Colonic mucosa (tissue), 4 donors: ENCODE results near the gene CRHBP. TPM values are rescaled to one million over a fixed set of nuclear protein-coding genes. Genes with fewer than 3 reads are reported as not detected.

Experiments
- DNase-seq: peaks from one replicate; pipeline ENCODE4 v3.0.0-alpha.2; 2020
- H3K27ac ChIP-seq: fragments of 200-600 bp; one replicate; pipeline ENCODE4 v1.8.0; 2021
- H3K27me3 ChIP-seq: fragments of 200-600 bp; one replicate; pipeline ENCODE4 v1.8.0; 2021
- H3K36me3 ChIP-seq: fragments of 200-600 bp; one replicate; pipeline ENCODE4 v1.8.0; 2021
- H3K4me1 ChIP-seq: fragments of 200-600 bp; one replicate; pipeline ENCODE4 v1.8.0; 2021; ENCODE audit warnings: mild to moderate bottlenecking
- H3K4me3 ChIP-seq: fragments of 200-600 bp; one replicate; pipeline ENCODE4 v1.8.0; 2021
- H3K9ac ChIP-seq, 2 donors: one replicate each; pipeline ENCODE4 v1.7.0; 2013; ENCODE audit warnings: control low read depth in 2 of 2, low read depth in 2 of 2, low read length in 2 of 2
- H3K9me3 ChIP-seq: fragments of 200-600 bp; one replicate; pipeline ENCODE4 v1.8.0; 2021
- CTCF ChIP-seq: fragments of 200-600 bp; IDR thresholded peaks from one replicate; pipeline ENCODE4 v1.8.0; 2022; ENCODE audit warnings: antibody characterized with exemption, mild to moderate bottlenecking
- intact Hi-C: fragments of 100-400 bp; cut with DNase I; formaldehyde crosslinking; loops from one replicate; pipeline ENCODE4 v1.14.1; 2022
- total RNA-seq, 2 donors: library from RNA; stranded (reverse); fragmentation: NEBNext Ultra II Directional in 1 of 2; extraction: Animal tissue kit (Norgen Biotek cat#: 25700) in 1 of 2; gene quantifications; one replicate each; pipeline ENCODE4 v1.2.1, GENCODE V29; 2021
- donor health status: healthy.
- donor health status: DM: no; HTN: no; CAD: no.
- donor health status: DM: no; HTN: no; CAD: no.

The CRHBP gene
- total RNA-seq, 2 donors from 2014 or later = 0.40 to 0.61 TPM

- no peak overlapping the region for H3K4me3 ChIP-seq
- no peaks in the 10 kb centered on the region for H3K27me3 ChIP-seq
- TF ChIP-seq CTCF = no peak
- no peaks in the 10 kb centered on the region for H3K9me3 ChIP-seq
- no peak overlapping the region for H3K27ac ChIP-seq
- no peaks in the 10 kb centered on the region for H3K36me3 ChIP-seq
- DNase-seq = no peak
- intact Hi-C loops = no loop called here
- no peaks in the 10 kb centered on the region for H3K4me1 ChIP-seq
- no peak overlapping the region for H3K9ac ChIP-seq
Measured at GRCh38 chr5:76947082-76947503, 5.8 kb upstream of the CRHBP start.

- Histone ChIP-seq H3K36me3 (no peaks in the 10 kb centered on the region), H3K4me3 (peak overlapping the region; percentile 3), H3K9me3 (no peaks in the 10 kb centered on the region), H3K27me3 (peaks cover 33% of the 10 kb centered on the region), H3K27ac (no peak overlapping the region), H3K4me1 (no peaks in the 10 kb centered on the region), H3K9ac (no peak overlapping the region)
- intact Hi-C loops = no loop called here
- no peak for DNase-seq
- no peak for TF ChIP-seq CTCF
Measured at GRCh38 chr5:76953551-76954382, 922 bp downstream of the CRHBP start.

- Histone ChIP-seq H3K9ac (no peak overlapping the region), H3K4me3 (peak overlapping the region; percentile 3), H3K27ac (no peak overlapping the region), H3K27me3 (peaks cover 33% of the 10 kb centered on the region), H3K9me3 (no peaks in the 10 kb centered on the region), H3K36me3 (no peaks in the 10 kb centered on the region), H3K4me1 (no peaks in the 10 kb centered on the region)
- intact Hi-C loops = no loop called here
- no peak for TF ChIP-seq CTCF
- DNase-seq = no peak
Measured at GRCh38 chr5:76954383-76954763, 1.5 kb downstream of the CRHBP start.

- Histone ChIP-seq H3K27ac (no peak overlapping the region), H3K4me3 (no peak overlapping the region), H3K4me1 (no peaks in the 10 kb centered on the region), H3K27me3 (peaks cover 33% of the 10 kb centered on the region), H3K36me3 (no peaks in the 10 kb centered on the region), H3K9me3 (no peaks in the 10 kb centered on the region), H3K9ac (no peak overlapping the region)
- intact Hi-C loops = no loop called here
- DNase-seq = no peak
- TF ChIP-seq CTCF = no peak
Measured at GRCh38 chr5:76956033-76956432, 3.2 kb downstream of the CRHBP start.

DNA sequence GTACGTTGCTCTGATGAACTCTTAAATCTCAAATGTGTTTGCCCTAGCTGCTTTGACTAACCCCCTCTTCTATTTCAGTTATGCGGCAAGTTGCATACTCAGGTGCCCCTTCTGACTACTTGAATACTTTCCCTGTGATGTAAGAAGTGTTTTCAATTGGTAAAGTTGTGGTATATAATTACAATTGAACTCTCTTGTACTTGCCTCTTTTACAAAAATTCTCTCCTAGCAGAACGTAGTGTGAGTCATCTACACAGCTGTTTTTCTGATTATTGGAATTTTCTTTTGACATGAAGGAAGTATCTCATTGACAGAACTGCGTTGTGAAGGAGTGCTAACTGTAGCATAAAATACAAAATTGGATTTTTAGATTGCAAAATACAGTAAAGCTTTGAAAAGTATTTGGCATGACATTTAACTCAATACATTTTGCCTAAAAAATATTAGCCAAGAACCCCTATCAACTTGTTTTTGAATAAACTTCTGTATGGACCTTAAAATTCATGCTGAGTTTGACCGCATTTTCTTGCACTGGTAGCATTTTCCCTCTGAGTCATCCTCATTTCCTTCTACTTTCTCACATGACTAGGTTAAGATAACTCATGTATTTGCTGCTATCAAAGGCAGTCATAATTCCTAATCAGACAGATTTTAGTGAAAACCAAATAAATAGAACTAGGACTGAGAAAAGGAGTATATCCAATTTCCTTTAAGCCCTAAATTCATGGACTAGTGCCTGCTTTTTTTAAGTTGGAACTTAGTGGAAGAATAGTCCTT, 6.3 kb downstream of the CRHBP start:
- peaks cover 15% of the 10 kb centered on the region for H3K27me3 ChIP-seq
- no peaks in the 10 kb centered on the region for H3K4me1 ChIP-seq
- H3K4me3 ChIP-seq = no peak overlapping the region
- H3K27ac ChIP-seq = no peak overlapping the region
- intact Hi-C loops = no loop called here
- no peak overlapping the region for H3K9ac ChIP-seq
- H3K9me3 ChIP-seq = no peaks in the 10 kb centered on the region
- DNase-seq = no peak
- H3K36me3 ChIP-seq = no peaks in the 10 kb centered on the region
- no peak for TF ChIP-seq CTCF
